Measurements from ENCODE around the gene HIVEP2.

DNA sequence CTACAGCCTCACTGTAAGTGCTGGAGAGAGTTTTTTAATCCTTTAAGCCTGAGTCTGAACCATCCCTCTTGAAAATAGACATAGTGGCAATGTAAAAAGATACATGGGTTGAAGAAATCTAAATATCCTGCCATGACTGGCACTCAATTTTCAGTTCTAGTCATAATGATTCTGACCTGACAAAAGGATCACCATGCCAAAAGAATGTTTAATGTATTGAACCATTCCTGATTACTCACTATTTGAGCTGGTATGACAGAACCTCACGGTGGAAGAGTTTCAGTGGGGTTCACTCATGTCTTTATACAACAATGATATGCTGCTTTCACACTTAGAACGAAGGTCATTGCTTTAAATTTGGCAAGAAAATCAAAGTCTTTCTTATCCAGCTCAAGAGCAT lies 93.4 kb downstream of the HIVEP2 start:
- TF ChIP-seq, protein P1, sequence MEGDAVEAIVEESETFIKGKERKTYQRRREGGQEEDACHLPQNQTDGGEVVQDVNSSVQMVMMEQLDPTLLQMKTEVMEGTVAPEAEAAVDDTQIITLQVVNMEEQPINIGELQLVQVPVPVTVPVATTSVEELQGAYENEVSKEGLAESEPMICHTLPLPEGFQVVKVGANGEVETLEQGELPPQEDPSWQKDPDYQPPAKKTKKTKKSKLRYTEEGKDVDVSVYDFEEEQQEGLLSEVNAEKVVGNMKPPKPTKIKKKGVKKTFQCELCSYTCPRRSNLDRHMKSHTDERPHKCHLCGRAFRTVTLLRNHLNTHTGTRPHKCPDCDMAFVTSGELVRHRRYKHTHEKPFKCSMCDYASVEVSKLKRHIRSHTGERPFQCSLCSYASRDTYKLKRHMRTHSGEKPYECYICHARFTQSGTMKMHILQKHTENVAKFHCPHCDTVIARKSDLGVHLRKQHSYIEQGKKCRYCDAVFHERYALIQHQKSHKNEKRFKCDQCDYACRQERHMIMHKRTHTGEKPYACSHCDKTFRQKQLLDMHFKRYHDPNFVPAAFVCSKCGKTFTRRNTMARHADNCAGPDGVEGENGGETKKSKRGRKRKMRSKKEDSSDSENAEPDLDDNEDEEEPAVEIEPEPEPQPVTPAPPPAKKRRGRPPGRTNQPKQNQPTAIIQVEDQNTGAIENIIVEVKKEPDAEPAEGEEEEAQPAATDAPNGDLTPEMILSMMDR (conservative IDR thresholded peaks at IDR 0.05 in 1 of 2, IDR thresholded peaks at IDR 0.05 in 1 of 2; ENCODE audit: low read depth in 1 of 2, low read length in 2 of 2) = no peak
- TF ChIP-seq EZH2 (IDR thresholded peaks at IDR 0.05; ENCODE audit: low read length, missing control alignments) = no peak

Data from fibroblast of lung (primary cell).